GM23248 (cell line): ENCODE data around the gene PRDM16. TPM values are rescaled to one million over a fixed set of nuclear protein-coding genes. Genes with fewer than 3 reads are reported as not detected.
A peak's percentile ranks its signal among the peaks of the same experiment; 100 is the strongest.

ENCODE experiments used
- DNase-seq: peaks from one replicate; pipeline ENCODE4 v3.0.0-alpha.2; 2015
- H2AFZ ChIP-seq: fragments of 200-600 bp; sonication (generic); 2 replicates; pipeline ENCODE4 v1.6.1; 2016; ENCODE audit warnings: antibody characterized with exemption
- H3F3A ChIP-seq: fragments of 200-600 bp; sonication (generic); 2 replicates; pipeline ENCODE4 v1.6.1; 2016; ENCODE audit warnings: mild to moderate bottlenecking, antibody characterized with exemption, mixed run types; ENCODE audit not compliant: insufficient read depth
- H3K27ac ChIP-seq: fragments of 200-600 bp; sonication (generic); 2 replicates; pipeline ENCODE4 v1.5.1; 2016; ENCODE audit warnings: mild to moderate bottlenecking
- H3K27me3 ChIP-seq: fragments of 200-600 bp; sonication (generic); replicated peaks from 2 replicates; pipeline ENCODE4 v1.6.1; 2016; ENCODE audit warnings: mild to moderate bottlenecking; ENCODE audit not compliant: insufficient read depth
- H3K36me3 ChIP-seq: fragments of 200-600 bp; sonication (generic); 2 replicates; pipeline ENCODE4 v1.6.1; 2016; ENCODE audit warnings: low read depth, mild to moderate bottlenecking
- H3K4me1 ChIP-seq: fragments of 200-600 bp; sonication (generic); 2 replicates; pipeline ENCODE4 v1.6.1; 2016; ENCODE audit warnings: mild to moderate bottlenecking; ENCODE audit not compliant: insufficient read depth
- H3K4me2 ChIP-seq: fragments of 200-600 bp; sonication (generic); one replicate; pipeline ENCODE4 v1.6.1; 2016; ENCODE audit warnings: mild to moderate bottlenecking; ENCODE audit not compliant: unreplicated experiment
- H3K4me3 ChIP-seq: fragments of 200-600 bp; sonication (generic); 2 replicates; pipeline ENCODE4 v1.5.1; 2016; ENCODE audit warnings: mild to moderate bottlenecking
- H3K79me2 ChIP-seq: fragments of 200-600 bp; sonication (generic); 2 replicates; pipeline ENCODE4 v1.6.1; 2016; ENCODE audit warnings: mild to moderate bottlenecking; ENCODE audit not compliant: insufficient read depth
- H3K9ac ChIP-seq: fragments of 200-600 bp; sonication (generic); 2 replicates; pipeline ENCODE4 v1.6.1; 2016; ENCODE audit warnings: mild to moderate bottlenecking
- H3K9me2 ChIP-seq: fragments of 200-600 bp; sonication (generic); 2 replicates; pipeline ENCODE4 v1.6.1; 2016; ENCODE audit warnings: mixed run types, mild to moderate bottlenecking, moderate library complexity; ENCODE audit not compliant: insufficient read depth
- H3K9me3 ChIP-seq: fragments of 200-600 bp; sonication (generic); one replicate; pipeline ENCODE4 v1.6.1; 2017; ENCODE audit warnings: low read depth
- H4K20me1 ChIP-seq: fragments of 200-600 bp; sonication (generic); 2 replicates; pipeline ENCODE4 v1.6.0; 2016; ENCODE audit not compliant: insufficient read depth
- EZH2 ChIP-seq: fragments of 200-600 bp; sonication (generic); IDR thresholded peaks from 2 replicates; pipeline ENCODE4 v1.6.1; 2018; ENCODE audit warnings: antibody characterized with exemption, mild to moderate bottlenecking; ENCODE audit not compliant: insufficient read depth, poor library complexity, severe bottlenecking
- EZH2phosphoT487 ChIP-seq: fragments of 200-600 bp; sonication (generic); IDR thresholded peaks from 2 replicates; pipeline ENCODE4 v1.6.1; 2018; ENCODE audit warnings: antibody characterized with exemption, moderate library complexity, mild to moderate bottlenecking, low read depth; ENCODE audit not compliant: insufficient read depth
- WGBS, 2 experiments: methylation state at CpG; one replicate each; pipeline ENCODE4 v1.1.6; 2015 to 2017; ENCODE audit warnings: low lambda C conversion rate in 2 of 2, low coverage in 1 of 2; ENCODE audit errors: missing lambda C conversion rate in 2 of 2; 5-methylcytosine and 5-hydroxymethylcytosine counted together
- in situ Hi-C: fragments of 300-500 bp; cut with MboI; formaldehyde crosslinking; loops from 2 replicates; pipeline ENCODE4 v1.15.0; 2020
- polyA plus RNA-seq: library from polyadenylated mRNA; unstranded; fragments of >200 nt; fragmentation: Nextera tagmentation; extraction: Ambion mirVana; gene quantifications from 2 replicates; pipeline ENCODE4 v1.2.1, GENCODE V29; 2016
- total RNA-seq: library from RNA; depleted of rRNA; stranded (reverse); fragments of >200 nt; shearing (Covaris generic); gene quantifications from 2 replicates; pipeline ENCODE4 v1.2.3, GENCODE V29; 2014

PRDM16 gene
- total and polyA plus RNA-seq, 2 experiments from 2014 or later: 0.18 TPM; not detected in 1

DNA sequence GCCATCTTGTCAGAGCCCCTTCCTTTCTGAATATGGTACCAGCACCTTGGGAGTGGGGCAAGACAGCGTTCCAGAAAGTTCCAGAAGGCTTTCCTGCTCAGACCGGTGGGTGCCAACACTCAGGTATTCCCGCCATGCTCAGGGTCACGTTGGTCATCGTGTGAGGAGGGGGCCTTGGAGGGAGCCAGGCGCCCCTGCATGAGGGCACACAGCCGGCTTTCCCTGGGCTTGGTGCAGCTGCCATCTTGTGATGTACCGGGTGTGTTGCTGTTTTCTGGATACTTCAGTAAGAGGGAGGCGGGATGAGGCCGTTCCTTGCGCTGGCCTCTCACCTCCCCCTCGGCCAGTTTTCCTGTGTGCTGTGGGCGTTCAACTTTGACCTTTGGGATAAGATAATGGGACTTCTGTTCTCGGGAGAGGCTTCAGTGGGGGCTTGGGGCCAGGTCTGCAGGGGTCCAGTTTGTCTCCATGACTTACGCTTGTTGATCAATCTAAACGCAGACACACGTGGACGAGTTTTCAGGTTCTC, 69.7 kb downstream of the PRDM16 start:
- no peaks in the 10 kb centered on the region for H3K9me2 ChIP-seq
- H3F3A ChIP-seq: no peaks in the 10 kb centered on the region
- H3K4me1 ChIP-seq: no peaks in the 10 kb centered on the region
- H3K9me3 ChIP-seq: no peaks in the 10 kb centered on the region
- H3K9ac ChIP-seq: no peak overlapping the region
- H2AFZ ChIP-seq: no peak overlapping the region
- WGBS, 2 experiments: 42 to 47% methylated on average over 18 of the region's 18 CpGs
- DNase-seq: no peak
- in situ Hi-C loops: no loop called here
- no peaks in the 10 kb centered on the region for H3K79me2 ChIP-seq
- no peak overlapping the region for H3K4me2 ChIP-seq
- H3K4me3 ChIP-seq: no peak overlapping the region
- H3K36me3 ChIP-seq: no peaks in the 10 kb centered on the region
- peaks cover 67% of the 10 kb centered on the region for H3K27me3 ChIP-seq
- no peaks in the 10 kb centered on the region for H4K20me1 ChIP-seq
- TF ChIP-seq EZH2phosphoT487 (no peak), EZH2 (no peak)
- H3K27ac ChIP-seq: no peak overlapping the region

DNA sequence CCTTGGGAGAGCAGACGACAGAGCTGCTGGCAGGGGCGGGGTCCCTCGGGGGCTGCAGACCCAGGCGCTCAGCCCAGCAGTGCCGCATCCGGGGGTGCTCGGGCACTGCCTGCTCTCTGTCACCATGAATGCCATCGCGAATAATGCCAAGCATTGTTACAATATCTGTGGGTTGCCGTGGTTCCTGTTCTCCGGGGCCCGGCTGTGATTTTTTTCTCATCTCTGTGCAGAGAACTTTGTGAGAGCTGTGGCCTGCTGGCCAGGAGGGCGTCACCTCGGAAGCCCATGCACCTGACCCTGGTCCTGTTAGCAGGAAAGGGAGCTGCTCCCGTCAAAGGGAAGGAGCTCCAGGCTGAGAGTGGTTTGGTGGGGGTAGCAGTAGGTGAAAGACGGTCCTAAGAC, 70.4 kb downstream of the PRDM16 start:
- H3K4me1 ChIP-seq: no peaks in the 10 kb centered on the region
- 31 to 36% methylated on average over 16 of the region's 16 CpGs for WGBS, 2 experiments
- TF ChIP-seq EZH2phosphoT487 (no peak), EZH2 (no peak)
- no peaks in the 10 kb centered on the region for H4K20me1 ChIP-seq
- no peaks in the 10 kb centered on the region for H3K9me2 ChIP-seq
- H3K9me3 ChIP-seq: no peaks in the 10 kb centered on the region
- H3K36me3 ChIP-seq: no peaks in the 10 kb centered on the region
- no peak overlapping the region for H3K4me3 ChIP-seq
- H3K79me2 ChIP-seq: no peaks in the 10 kb centered on the region
- no peak overlapping the region for H2AFZ ChIP-seq
- in situ Hi-C loops: no loop called here
- no peak for DNase-seq
- no peak overlapping the region for H3K4me2 ChIP-seq
- H3K27ac ChIP-seq: no peak overlapping the region
- H3K27me3 ChIP-seq: peaks cover 64% of the 10 kb centered on the region
- no peaks in the 10 kb centered on the region for H3F3A ChIP-seq
- no peak overlapping the region for H3K9ac ChIP-seq

DNA sequence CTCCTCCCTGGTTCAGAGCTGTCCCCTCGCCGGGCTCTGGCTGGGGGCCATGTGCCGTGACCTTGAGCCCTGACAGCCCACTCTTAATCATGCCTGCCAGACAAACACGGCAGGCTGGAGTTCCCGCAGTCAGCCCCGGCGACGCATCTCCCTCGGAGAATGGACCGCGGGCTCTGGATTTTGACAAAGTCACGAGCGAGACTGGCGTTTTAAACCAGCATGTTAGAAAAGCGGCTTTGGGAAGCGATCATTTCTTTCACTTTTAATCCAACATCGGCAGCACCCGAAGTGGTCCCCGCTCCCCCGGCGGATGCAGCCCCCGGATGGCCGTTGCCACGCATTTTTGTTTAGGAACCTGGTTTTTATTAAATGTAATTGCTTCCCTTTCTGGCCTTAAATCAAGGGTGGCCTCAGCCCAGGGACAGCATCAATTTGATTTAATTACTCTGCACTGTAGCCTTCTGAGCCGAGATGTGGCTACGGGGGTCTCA, 70.9 kb downstream of the PRDM16 start:
- no peak overlapping the region for H2AFZ ChIP-seq
- no peaks in the 10 kb centered on the region for H3K9me3 ChIP-seq
- H3K4me2 ChIP-seq: no peak overlapping the region
- WGBS, 2 experiments: 1 to 3% methylated on average over 26 of the region's 26 CpGs
- no peaks in the 10 kb centered on the region for H3K4me1 ChIP-seq
- no peaks in the 10 kb centered on the region for H4K20me1 ChIP-seq
- H3K27ac ChIP-seq: no peak overlapping the region
- no peaks in the 10 kb centered on the region for H3K9me2 ChIP-seq
- H3K79me2 ChIP-seq: no peaks in the 10 kb centered on the region
- no peak overlapping the region for H3K9ac ChIP-seq
- TF ChIP-seq EZH2 (peak; percentile 56), EZH2phosphoT487 (no peak)
- peaks cover 61% of the 10 kb centered on the region for H3K27me3 ChIP-seq
- in situ Hi-C loops: no loop called here
- H3F3A ChIP-seq: no peaks in the 10 kb centered on the region
- H3K4me3 ChIP-seq: no peak overlapping the region
- peak; percentile 24 for DNase-seq
- no peaks in the 10 kb centered on the region for H3K36me3 ChIP-seq

DNA sequence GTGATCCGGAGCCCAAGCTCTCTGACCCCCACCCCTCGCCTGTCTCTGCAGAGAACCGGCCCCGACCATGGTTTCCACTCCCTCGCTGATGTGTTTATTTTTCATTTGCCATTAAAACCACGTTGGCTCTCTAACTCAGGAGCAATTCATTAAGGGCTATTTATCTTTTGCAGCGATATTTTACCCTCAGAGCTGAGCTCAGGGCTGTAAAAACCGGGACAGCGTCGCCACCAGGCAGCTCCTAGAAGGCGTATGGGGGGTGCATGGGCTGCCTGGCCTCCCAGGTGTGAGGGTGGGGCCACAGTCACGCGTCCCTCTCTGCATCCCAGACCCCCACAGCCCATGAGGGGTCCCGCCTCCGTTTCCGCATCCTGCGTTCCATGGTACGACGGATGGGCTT, 71.4 kb downstream of the PRDM16 start:
- H2AFZ ChIP-seq: no peak overlapping the region
- no peaks in the 10 kb centered on the region for H3K79me2 ChIP-seq
- DNase-seq: no peak
- no peak overlapping the region for H3K27ac ChIP-seq
- 10 to 14% methylated on average over 19 of the region's 19 CpGs for WGBS, 2 experiments
- H3K36me3 ChIP-seq: no peaks in the 10 kb centered on the region
- no peak overlapping the region for H3K4me2 ChIP-seq
- H4K20me1 ChIP-seq: no peaks in the 10 kb centered on the region
- peaks cover 64% of the 10 kb centered on the region for H3K27me3 ChIP-seq
- no peak overlapping the region for H3K9ac ChIP-seq
- H3K4me3 ChIP-seq: no peak overlapping the region
- no peaks in the 10 kb centered on the region for H3K9me3 ChIP-seq
- no peak for TF ChIP-seq EZH2phosphoT487
- TF ChIP-seq EZH2: no peak
- in situ Hi-C loops: no loop called here
- no peaks in the 10 kb centered on the region for H3K9me2 ChIP-seq
- no peaks in the 10 kb centered on the region for H3K4me1 ChIP-seq
- no peaks in the 10 kb centered on the region for H3F3A ChIP-seq
